ENCODE measurements around the gene ROR2.
"Not testable (repeated sequence)": the region's sequence is repeated elsewhere in the genome, so short reads cannot be mapped to it uniquely, and the experiment has no call there.

Gene ROR2

DNA sequence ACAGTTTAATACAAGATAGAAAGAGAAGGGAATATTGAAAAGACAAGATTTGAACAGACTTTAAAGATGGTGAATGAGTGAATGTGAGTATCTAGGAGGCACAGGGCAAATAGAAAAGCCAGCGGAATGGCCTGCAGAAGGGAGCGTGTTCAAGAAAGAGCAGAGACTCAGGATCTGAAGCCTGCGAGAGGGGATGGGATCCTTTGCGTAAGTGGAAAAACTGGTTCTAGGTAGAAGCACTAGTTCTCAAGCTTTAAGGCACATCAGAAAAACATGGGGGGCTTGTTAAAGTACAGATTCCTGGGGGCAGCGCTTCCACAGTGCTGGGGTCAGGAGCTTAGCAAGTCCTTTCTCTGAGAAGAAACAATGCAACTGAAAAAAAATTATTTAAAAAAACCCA is 431.6 kb downstream of the ROR2 start:
- H3K4me3 ChIP-seq (ENCODE audit: low read depth, low read length) = no peak overlapping the region
- TF ChIP-seq, protein P1, sequence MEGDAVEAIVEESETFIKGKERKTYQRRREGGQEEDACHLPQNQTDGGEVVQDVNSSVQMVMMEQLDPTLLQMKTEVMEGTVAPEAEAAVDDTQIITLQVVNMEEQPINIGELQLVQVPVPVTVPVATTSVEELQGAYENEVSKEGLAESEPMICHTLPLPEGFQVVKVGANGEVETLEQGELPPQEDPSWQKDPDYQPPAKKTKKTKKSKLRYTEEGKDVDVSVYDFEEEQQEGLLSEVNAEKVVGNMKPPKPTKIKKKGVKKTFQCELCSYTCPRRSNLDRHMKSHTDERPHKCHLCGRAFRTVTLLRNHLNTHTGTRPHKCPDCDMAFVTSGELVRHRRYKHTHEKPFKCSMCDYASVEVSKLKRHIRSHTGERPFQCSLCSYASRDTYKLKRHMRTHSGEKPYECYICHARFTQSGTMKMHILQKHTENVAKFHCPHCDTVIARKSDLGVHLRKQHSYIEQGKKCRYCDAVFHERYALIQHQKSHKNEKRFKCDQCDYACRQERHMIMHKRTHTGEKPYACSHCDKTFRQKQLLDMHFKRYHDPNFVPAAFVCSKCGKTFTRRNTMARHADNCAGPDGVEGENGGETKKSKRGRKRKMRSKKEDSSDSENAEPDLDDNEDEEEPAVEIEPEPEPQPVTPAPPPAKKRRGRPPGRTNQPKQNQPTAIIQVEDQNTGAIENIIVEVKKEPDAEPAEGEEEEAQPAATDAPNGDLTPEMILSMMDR (IDR thresholded peaks at IDR 0.05; ENCODE audit: borderline replicate concordance, insufficient read depth, low read depth, low read length) = no peak

GRCh38 chr9:91517801-91518200 is 432.2 kb downstream of the ROR2 start:
- no peak overlapping the region for H3K4me3 ChIP-seq (ENCODE audit: low read depth, low read length)
- TF ChIP-seq, protein P1 (IDR thresholded peaks at IDR 0.05; ENCODE audit: borderline replicate concordance, insufficient read depth, low read depth, low read length) = no peak

DNA sequence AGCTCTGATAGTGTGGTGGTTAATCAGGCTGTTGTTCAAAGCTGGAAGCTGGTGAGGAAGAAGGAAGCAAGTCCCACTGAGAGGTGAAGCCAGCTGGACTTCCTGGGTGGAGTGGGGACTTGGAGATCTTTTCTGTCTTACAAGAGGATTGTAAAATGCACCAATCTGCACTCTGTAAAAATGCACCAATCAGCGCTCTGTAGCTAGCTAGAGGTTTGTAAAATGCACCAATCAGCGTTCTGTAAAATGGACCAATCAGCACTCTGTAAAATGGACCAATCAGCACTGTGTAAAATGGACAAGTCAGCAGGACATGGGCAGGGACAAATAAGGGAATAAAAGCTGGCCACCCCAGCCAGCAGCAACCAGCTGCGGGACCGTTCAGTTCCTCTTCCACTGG is 432.7 kb downstream of the ROR2 start:
- H3K4me3 ChIP-seq (ENCODE audit: low read depth, low read length) = not testable (repeated sequence)

GRCh38 chr9:91516777-91517176 is 433.3 kb downstream of the ROR2 start:
- TF ChIP-seq, protein P1 (IDR thresholded peaks at IDR 0.05; ENCODE audit: borderline replicate concordance, insufficient read depth, low read depth, low read length) = no peak

GRCh38 chr9:91516081-91516480 is 433.9 kb downstream of the ROR2 start:
- TF ChIP-seq, protein P1 (IDR thresholded peaks at IDR 0.05; ENCODE audit: borderline replicate concordance, insufficient read depth, low read depth, low read length) = no peak

More at GRCh38 chr9:91516777-91517176, 433.3 kb downstream of the ROR2 start:
- H3K4me3 ChIP-seq (ENCODE audit: low read depth, low read length) = no peak overlapping the region

GRCh38 chr9:91515074-91515687 is 434.8 kb downstream of the ROR2 start:
- TF ChIP-seq, protein P1 (IDR thresholded peaks at IDR 0.05; ENCODE audit: borderline replicate concordance, insufficient read depth, low read depth, low read length) = no peak
- no peak overlapping the region for H3K4me3 ChIP-seq (ENCODE audit: low read depth, low read length)

More at GRCh38 chr9:91516081-91516480, 433.9 kb downstream of the ROR2 start:
- H3K4me3 ChIP-seq (ENCODE audit: low read depth, low read length) = no peak overlapping the region

Measured in GM12875 (cell line).